Measurements from ENCODE around the gene TRERF1. TPM values are rescaled to one million over a fixed set of nuclear protein-coding genes. Genes with fewer than 3 reads are reported as not detected.

Gene TRERF1
- total and polyA plus RNA-seq, 2 experiments from 2014 or later: 6.4 to 8.7 TPM

GRCh38 chr6:42441697-42442081 is 10.0 kb downstream of the TRERF1 start:
- Histone ChIP-seq H3K27me3 (no peaks in the 10 kb centered on the region), H3K36me3 (no peaks in the 10 kb centered on the region), H3K4me1 (ENCODE audit: low read depth) (peaks cover 40% of the 10 kb centered on the region), H3K9me3 (ENCODE audit: low read depth) (no peaks in the 10 kb centered on the region), H3K27ac (peak overlapping the region; percentile 85), H3K4me3 (no peak overlapping the region)
- no peak for TF ChIP-seq CTCF (IDR thresholded peaks at IDR 0.05; ENCODE audit: low read depth, low read length)
- DNase-seq (ENCODE audit: low read depth in 1 of 2, low spot score in 1 of 2): peak in 1 of 2 donors; percentile 29

- Histone ChIP-seq H3K27me3 (no peaks in the 10 kb centered on the region), H3K9me3 (ENCODE audit: low read depth) (no peaks in the 10 kb centered on the region), H3K4me1 (ENCODE audit: low read depth) (peaks cover 40% of the 10 kb centered on the region), H3K36me3 (no peaks in the 10 kb centered on the region), H3K27ac (peak overlapping the region; percentile 85), H3K4me3 (no peak overlapping the region)
- no peak for TF ChIP-seq CTCF (IDR thresholded peaks at IDR 0.05; ENCODE audit: low read depth, low read length)
- DNase-seq (ENCODE audit: low read depth in 1 of 2, low spot score in 1 of 2): peak in 1 of 2 donors; percentile 79
Observed at GRCh38 chr6:42440778-42441696, 10.7 kb downstream of the TRERF1 start.

- H3K27ac ChIP-seq: peak overlapping the region; percentile 85
- no peaks in the 10 kb centered on the region for H3K9me3 ChIP-seq (ENCODE audit: low read depth)
- H3K27me3 ChIP-seq: no peaks in the 10 kb centered on the region
- peak; percentile 31 to 75 for DNase-seq (ENCODE audit: low read depth in 1 of 2, low spot score in 1 of 2)
- no peak for TF ChIP-seq CTCF (IDR thresholded peaks at IDR 0.05; ENCODE audit: low read depth, low read length)
- H3K4me3 ChIP-seq: no peak overlapping the region
- H3K36me3 ChIP-seq: no peaks in the 10 kb centered on the region
- H3K4me1 ChIP-seq (ENCODE audit: low read depth): peaks cover 40% of the 10 kb centered on the region
Observed at GRCh38 chr6:42440027-42440426, 11.7 kb downstream of the TRERF1 start.

GRCh38 chr6:42436825-42437224 is 14.9 kb downstream of the TRERF1 start:
- no peak for TF ChIP-seq CTCF (IDR thresholded peaks at IDR 0.05; ENCODE audit: low read depth, low read length)
- Histone ChIP-seq H3K36me3 (no peaks in the 10 kb centered on the region), H3K9me3 (ENCODE audit: low read depth) (no peaks in the 10 kb centered on the region), H3K27me3 (no peaks in the 10 kb centered on the region), H3K27ac (no peak overlapping the region), H3K4me1 (ENCODE audit: low read depth) (peaks cover 26% of the 10 kb centered on the region), H3K4me3 (no peak overlapping the region)
- DNase-seq (ENCODE audit: low read depth in 1 of 2, low spot score in 1 of 2): no peak

- Histone ChIP-seq H3K9me3 (ENCODE audit: low read depth) (no peaks in the 10 kb centered on the region), H3K27ac (no peak overlapping the region), H3K4me1 (ENCODE audit: low read depth) (peaks cover 3% of the 10 kb centered on the region), H3K4me3 (no peak overlapping the region), H3K27me3 (no peaks in the 10 kb centered on the region), H3K36me3 (no peaks in the 10 kb centered on the region)
- TF ChIP-seq CTCF (IDR thresholded peaks at IDR 0.05; ENCODE audit: low read depth, low read length): no peak
- no peak for DNase-seq (ENCODE audit: low read depth in 1 of 2, low spot score in 1 of 2)
Observed at GRCh38 chr6:42434237-42434636, 17.5 kb downstream of the TRERF1 start.

Measured in cardiac muscle cell (in vitro differentiated cells and primary cell).